Measurements from ENCODE around the gene EPS8.

The EPS8 gene

GRCh38 chr12:15664491-15664890 lies 124.7 kb downstream of the EPS8 start:
- Histone ChIP-seq H3K79me2 (ENCODE audit: low read length) (no peaks in the 10 kb centered on the region), H2AFZ (ENCODE audit: low read length) (no peak overlapping the region), H3K4me2 (ENCODE audit: low read depth, low read length) (no peak overlapping the region), H3K36me3 (replicated peaks; ENCODE audit: insufficient read depth, low read length) (no peaks in the 10 kb centered on the region), H3F3A (ENCODE audit: insufficient read depth, low read length) (no peaks in the 10 kb centered on the region), H3K4me3 (ENCODE audit: low read length) (no peak overlapping the region), H3K9ac (ENCODE audit: low read length) (no peak overlapping the region), H3K9me3 (replicated peaks; ENCODE audit: insufficient read depth, low read length) (no peaks in the 10 kb centered on the region), H3K9me2 (replicated peaks; ENCODE audit: insufficient read depth, low read length) (no peaks in the 10 kb centered on the region), H4K20me1 (ENCODE audit: insufficient read depth, low read length) (no peaks in the 10 kb centered on the region), H3K27ac (ENCODE audit: low read length) (no peak overlapping the region), H3K27me3 (replicated peaks; ENCODE audit: insufficient read depth, low read length) (no peaks in the 10 kb centered on the region), H3K4me1 (ENCODE audit: low read length) (no peaks in the 10 kb centered on the region)
- DNase-seq, result no peak
- TF ChIP-seq EZH2phosphoT487 (IDR thresholded peaks at IDR 0.05; ENCODE audit: low read length) (no peak), EZH2 (optimal IDR thresholded peaks at IDR 0.05; ENCODE audit: low read depth, low read length) (no peak)

GRCh38 chr12:15662983-15663659 lies 126.1 kb downstream of the EPS8 start:
- Histone ChIP-seq H3K79me2 (ENCODE audit: low read length) (no peaks in the 10 kb centered on the region), H3K4me3 (ENCODE audit: low read length) (no peak overlapping the region), H3K36me3 (replicated peaks; ENCODE audit: insufficient read depth, low read length) (no peaks in the 10 kb centered on the region), H3K9ac (ENCODE audit: low read length) (no peak overlapping the region), H3K4me1 (ENCODE audit: low read length) (no peaks in the 10 kb centered on the region), H3K4me2 (ENCODE audit: low read depth, low read length) (no peak overlapping the region), H3K27me3 (replicated peaks; ENCODE audit: insufficient read depth, low read length) (no peaks in the 10 kb centered on the region), H3K9me3 (replicated peaks; ENCODE audit: insufficient read depth, low read length) (no peaks in the 10 kb centered on the region), H4K20me1 (ENCODE audit: insufficient read depth, low read length) (no peaks in the 10 kb centered on the region), H3K27ac (ENCODE audit: low read length) (no peak overlapping the region), H3F3A (ENCODE audit: insufficient read depth, low read length) (no peaks in the 10 kb centered on the region), H3K9me2 (replicated peaks; ENCODE audit: insufficient read depth, low read length) (no peaks in the 10 kb centered on the region), H2AFZ (ENCODE audit: low read length) (no peak overlapping the region)
- DNase-seq, result no peak
- TF ChIP-seq CTCF (IDR thresholded peaks at IDR 0.05; ENCODE audit: low read length), result no peak
- TF ChIP-seq EZH2 (optimal IDR thresholded peaks at IDR 0.05; ENCODE audit: low read depth, low read length), result no peak
- TF ChIP-seq EZH2phosphoT487 (IDR thresholded peaks at IDR 0.05; ENCODE audit: low read length), result no peak

- no peak for DNase-seq
- no peak overlapping the region for H3K4me3 ChIP-seq (ENCODE audit: low read length)
- H3F3A ChIP-seq (ENCODE audit: insufficient read depth, low read length), result no peaks in the 10 kb centered on the region
- no peak overlapping the region for H3K4me2 ChIP-seq (ENCODE audit: low read depth, low read length)
- H3K4me1 ChIP-seq (ENCODE audit: low read length), result no peaks in the 10 kb centered on the region
- H3K36me3 ChIP-seq (replicated peaks; ENCODE audit: insufficient read depth, low read length), result no peaks in the 10 kb centered on the region
- no peaks in the 10 kb centered on the region for H3K79me2 ChIP-seq (ENCODE audit: low read length)
- no peaks in the 10 kb centered on the region for H3K27me3 ChIP-seq (replicated peaks; ENCODE audit: insufficient read depth, low read length)
- H3K27ac ChIP-seq (ENCODE audit: low read length), result no peak overlapping the region
- no peaks in the 10 kb centered on the region for H3K9me2 ChIP-seq (replicated peaks; ENCODE audit: insufficient read depth, low read length)
- H3K9me3 ChIP-seq (replicated peaks; ENCODE audit: insufficient read depth, low read length), result no peaks in the 10 kb centered on the region
- no peak for TF ChIP-seq EZH2 (optimal IDR thresholded peaks at IDR 0.05; ENCODE audit: low read depth, low read length)
- no peak for TF ChIP-seq CTCF (IDR thresholded peaks at IDR 0.05; ENCODE audit: low read length)
- TF ChIP-seq EZH2phosphoT487 (IDR thresholded peaks at IDR 0.05; ENCODE audit: low read length), result no peak
- H4K20me1 ChIP-seq (ENCODE audit: insufficient read depth, low read length), result no peaks in the 10 kb centered on the region
- no peak overlapping the region for H2AFZ ChIP-seq (ENCODE audit: low read length)
- H3K9ac ChIP-seq (ENCODE audit: low read length), result no peak overlapping the region
These were observed 126.7 kb downstream of the EPS8 start for GRCh38 chr12:15662303-15662980.

- no peak overlapping the region for H3K4me3 ChIP-seq (ENCODE audit: low read length)
- DNase-seq, result no peak
- H4K20me1 ChIP-seq (ENCODE audit: insufficient read depth, low read length), result no peaks in the 10 kb centered on the region
- no peaks in the 10 kb centered on the region for H3F3A ChIP-seq (ENCODE audit: insufficient read depth, low read length)
- H3K79me2 ChIP-seq (ENCODE audit: low read length), result no peaks in the 10 kb centered on the region
- no peaks in the 10 kb centered on the region for H3K4me1 ChIP-seq (ENCODE audit: low read length)
- H3K4me2 ChIP-seq (ENCODE audit: low read depth, low read length), result no peak overlapping the region
- H3K27ac ChIP-seq (ENCODE audit: low read length), result no peak overlapping the region
- H3K9ac ChIP-seq (ENCODE audit: low read length), result no peak overlapping the region
- TF ChIP-seq EZH2phosphoT487 (IDR thresholded peaks at IDR 0.05; ENCODE audit: low read length), result no peak
- TF ChIP-seq CTCF (IDR thresholded peaks at IDR 0.05; ENCODE audit: low read length), result no peak
- TF ChIP-seq EZH2 (optimal IDR thresholded peaks at IDR 0.05; ENCODE audit: low read depth, low read length), result no peak
- no peaks in the 10 kb centered on the region for H3K36me3 ChIP-seq (replicated peaks; ENCODE audit: insufficient read depth, low read length)
- no peaks in the 10 kb centered on the region for H3K9me2 ChIP-seq (replicated peaks; ENCODE audit: insufficient read depth, low read length)
- H3K27me3 ChIP-seq (replicated peaks; ENCODE audit: insufficient read depth, low read length), result no peaks in the 10 kb centered on the region
- no peak overlapping the region for H2AFZ ChIP-seq (ENCODE audit: low read length)
- no peaks in the 10 kb centered on the region for H3K9me3 ChIP-seq (replicated peaks; ENCODE audit: insufficient read depth, low read length)
These were observed 137.8 kb downstream of the EPS8 start for GRCh38 chr12:15651371-15651770.

Data from MM.1S (cell line).